PFSK-1 (cell line): ENCODE measurements around the gene NRL.

Experiments
- FOXP2 ChIP-seq: optimal IDR thresholded peaks from 2 replicates; pipeline ENCODE3; 2011; ENCODE audit warnings: borderline replicate concordance, control low read depth, inconsistent platforms; ENCODE audit not compliant: insufficient read depth; ENCODE audit errors: extremely low read length, extremely low read depth
- POLR2AphosphoS5 ChIP-seq: IDR thresholded peaks from 2 replicates; pipeline ENCODE4 v1.6.1; 2012; ENCODE audit warnings: low read depth, mild to moderate bottlenecking, control low read depth, low read length, moderate library complexity
- SIN3A ChIP-seq: IDR thresholded peaks from 2 replicates; pipeline ENCODE4 v1.6.1; 2012; ENCODE audit warnings: mild to moderate bottlenecking, low read length, moderate library complexity, borderline replicate concordance; ENCODE audit not compliant: insufficient read depth
- TAF1 ChIP-seq: IDR thresholded peaks from 2 replicates; pipeline ENCODE4 v1.6.1; 2012; ENCODE audit warnings: low read length, control low read depth, borderline replicate concordance; ENCODE audit not compliant: insufficient read depth
- TF ChIP-seq, protein P1 (sequence below), 2 experiments: IDR thresholded peaks; 2 replicates each; pipeline versions ENCODE4 v1.6.1 to v1.8.0; 2011 to 2012; ENCODE audit warnings: low read depth in 2 of 2, low read length in 2 of 2, control low read depth in 1 of 2, inconsistent platforms in 1 of 2, mild to moderate bottlenecking in 1 of 2, moderate library complexity in 1 of 2; ENCODE audit not compliant: insufficient read depth in 1 of 2

NRL gene

GRCh38 chr14:24064856-24065255 lies 49.9 kb downstream of the NRL start:
- TF ChIP-seq, protein P1, sequence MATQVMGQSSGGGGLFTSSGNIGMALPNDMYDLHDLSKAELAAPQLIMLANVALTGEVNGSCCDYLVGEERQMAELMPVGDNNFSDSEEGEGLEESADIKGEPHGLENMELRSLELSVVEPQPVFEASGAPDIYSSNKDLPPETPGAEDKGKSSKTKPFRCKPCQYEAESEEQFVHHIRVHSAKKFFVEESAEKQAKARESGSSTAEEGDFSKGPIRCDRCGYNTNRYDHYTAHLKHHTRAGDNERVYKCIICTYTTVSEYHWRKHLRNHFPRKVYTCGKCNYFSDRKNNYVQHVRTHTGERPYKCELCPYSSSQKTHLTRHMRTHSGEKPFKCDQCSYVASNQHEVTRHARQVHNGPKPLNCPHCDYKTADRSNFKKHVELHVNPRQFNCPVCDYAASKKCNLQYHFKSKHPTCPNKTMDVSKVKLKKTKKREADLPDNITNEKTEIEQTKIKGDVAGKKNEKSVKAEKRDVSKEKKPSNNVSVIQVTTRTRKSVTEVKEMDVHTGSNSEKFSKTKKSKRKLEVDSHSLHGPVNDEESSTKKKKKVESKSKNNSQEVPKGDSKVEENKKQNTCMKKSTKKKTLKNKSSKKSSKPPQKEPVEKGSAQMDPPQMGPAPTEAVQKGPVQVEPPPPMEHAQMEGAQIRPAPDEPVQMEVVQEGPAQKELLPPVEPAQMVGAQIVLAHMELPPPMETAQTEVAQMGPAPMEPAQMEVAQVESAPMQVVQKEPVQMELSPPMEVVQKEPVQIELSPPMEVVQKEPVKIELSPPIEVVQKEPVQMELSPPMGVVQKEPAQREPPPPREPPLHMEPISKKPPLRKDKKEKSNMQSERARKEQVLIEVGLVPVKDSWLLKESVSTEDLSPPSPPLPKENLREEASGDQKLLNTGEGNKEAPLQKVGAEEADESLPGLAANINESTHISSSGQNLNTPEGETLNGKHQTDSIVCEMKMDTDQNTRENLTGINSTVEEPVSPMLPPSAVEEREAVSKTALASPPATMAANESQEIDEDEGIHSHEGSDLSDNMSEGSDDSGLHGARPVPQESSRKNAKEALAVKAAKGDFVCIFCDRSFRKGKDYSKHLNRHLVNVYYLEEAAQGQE (IDR thresholded peaks at IDR 0.05; ENCODE audit: insufficient read depth in 1 of 2, low read depth in 2 of 2, low read length in 2 of 2): no peak
- TF ChIP-seq TAF1: no peak

GRCh38 chr14:24064091-24064795 lies 50.5 kb downstream of the NRL start:
- TF ChIP-seq FOXP2 (no peak), TAF1 (no peak), SIN3A (no peak), POLR2AphosphoS5 (no peak)
- TF ChIP-seq, protein P1 (IDR thresholded peaks at IDR 0.05; ENCODE audit: insufficient read depth in 1 of 2, low read depth in 2 of 2, low read length in 2 of 2): no peak

DNA sequence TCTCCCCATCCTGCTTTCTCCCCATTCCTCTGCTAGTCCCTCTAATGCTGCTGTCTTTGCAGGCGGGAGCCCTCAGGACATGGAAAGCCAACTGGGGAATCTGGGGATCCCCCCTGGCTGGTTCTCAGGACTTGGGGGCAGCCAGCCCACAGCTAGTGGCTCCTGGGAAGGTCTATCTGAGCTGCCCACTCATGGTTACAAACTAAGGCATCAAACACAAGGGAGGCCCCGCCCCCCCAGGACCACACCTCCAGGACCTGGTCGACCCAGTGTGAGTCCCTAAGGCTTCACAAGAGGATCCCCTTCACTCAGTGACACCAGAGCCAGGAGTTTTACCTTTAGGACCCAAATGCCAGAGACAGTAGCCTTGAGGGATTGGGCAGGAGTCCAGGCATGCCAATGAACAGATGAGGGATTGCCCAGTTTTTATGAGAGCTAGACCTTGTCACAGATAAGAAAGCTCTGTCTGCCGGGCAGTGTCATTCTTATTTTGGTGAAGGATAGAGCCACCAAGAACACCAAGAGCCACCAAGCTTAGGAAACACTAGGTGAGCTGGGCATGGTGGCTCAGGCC lies 51.4 kb downstream of the NRL start:
- TF ChIP-seq, protein P1 (IDR thresholded peaks at IDR 0.05; ENCODE audit: insufficient read depth in 1 of 2, low read depth in 2 of 2, low read length in 2 of 2): no peak
- TF ChIP-seq SIN3A (no peak), POLR2AphosphoS5 (no peak), FOXP2 (no peak), TAF1 (no peak)

DNA sequence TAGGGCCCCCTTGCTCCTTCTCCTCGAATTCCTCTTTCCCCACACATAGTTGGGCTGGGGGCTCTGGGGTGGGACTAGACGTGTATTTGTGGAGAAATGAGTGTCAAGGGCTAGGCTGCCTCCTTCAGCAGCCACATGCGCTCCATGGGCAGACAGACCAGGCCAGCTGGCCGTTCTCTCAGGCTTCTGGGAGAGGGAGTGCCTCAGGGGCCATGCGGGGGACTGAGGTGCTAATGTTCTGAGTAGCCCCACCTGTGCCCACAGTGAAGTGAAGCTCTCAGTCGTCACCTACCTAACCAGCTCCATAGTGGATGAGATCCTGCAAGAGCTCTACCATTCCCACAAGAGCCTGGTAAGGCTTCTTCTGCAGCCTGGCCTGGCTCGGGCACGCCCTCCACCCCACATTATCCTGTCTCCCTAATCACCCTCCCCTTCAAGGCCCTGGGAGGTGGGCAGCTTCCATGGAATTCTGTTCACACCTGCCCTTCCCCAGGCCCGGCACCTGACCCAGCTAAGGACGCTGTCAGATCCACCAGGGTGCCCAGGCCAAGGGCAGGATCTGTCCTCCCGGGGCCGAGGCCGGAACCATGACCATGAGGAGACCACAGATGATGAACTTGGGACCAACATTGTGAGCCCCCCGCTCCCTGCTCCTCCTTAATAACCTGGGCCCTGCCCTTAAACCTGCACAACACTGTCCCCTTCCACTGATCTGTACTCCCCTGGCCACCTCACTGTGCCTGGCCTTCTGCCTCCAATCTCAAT lies 52.4 kb downstream of the NRL start:
- TF ChIP-seq POLR2AphosphoS5: no peak
- no peak for TF ChIP-seq TAF1
- TF ChIP-seq, protein P1 (IDR thresholded peaks at IDR 0.05; ENCODE audit: insufficient read depth in 1 of 2, low read depth in 2 of 2, low read length in 2 of 2): no peak
- no peak for TF ChIP-seq SIN3A
- no peak for TF ChIP-seq FOXP2
